WTC11 (cell line): ENCODE results near the gene GAS2. TPM values are rescaled to one million over a fixed set of nuclear protein-coding genes. Genes with fewer than 3 reads are reported as not detected.

ENCODE experiments used
- ATAC-seq: fragments of 200-7000 bp; cut with Tn5 transposase; 2 replicates; pipeline ENCODE4 v1.10.0; 2021; ENCODE audit warnings: mild to moderate bottlenecking, moderate library complexity
- CTCF ChIA-PET: fragments of 300-600 bp; sonication (Branson Sonifier 250); formaldehyde crosslinking; loops from one replicate; lab custom pipeline; 2021; ENCODE audit warnings: antibody characterized with exemption; lab: Charles Lee
- POLR2A ChIA-PET: fragments of 350-600 bp; sonication (Branson Sonifier 250); formaldehyde crosslinking; loops from one replicate; lab custom pipeline; 2021; ENCODE audit warnings: antibody characterized with exemption; lab: Charles Lee
- DNase-seq: peaks from one replicate; pipeline ENCODE4 v3.0.0; 2021; ENCODE audit warnings: low spot score
- H3K27ac Mint-ChIP-seq: 2 replicates; pipeline ENCODE4 v1.8.0; 2021; ENCODE audit warnings: mixed read lengths
- H3K27me3 Mint-ChIP-seq: 2 replicates; pipeline ENCODE4 v1.8.0; 2021; ENCODE audit warnings: low read depth, mild to moderate bottlenecking, moderate library complexity, mixed read lengths
- H3K36me3 Mint-ChIP-seq: 2 replicates; pipeline ENCODE4 v1.8.0; 2021; ENCODE audit warnings: mixed read lengths
- H3K4me1 Mint-ChIP-seq: 2 replicates; pipeline ENCODE4 v1.8.0; 2022; ENCODE audit warnings: mixed read lengths
- H3K4me3 Mint-ChIP-seq: 2 replicates; pipeline ENCODE4 v1.8.0; 2021; ENCODE audit warnings: mild to moderate bottlenecking, moderate library complexity, mixed read lengths
- H3K9me3 Mint-ChIP-seq: 2 replicates; pipeline ENCODE4 v1.8.0; 2021; ENCODE audit warnings: mixed read lengths
- AFF4 ChIP-seq: sonication (generic); formaldehyde crosslinking; IDR thresholded peaks from 2 replicates; pipeline ENCODE4 v1.8.1; 2023; ENCODE audit warnings: mild to moderate bottlenecking, missing genetic modification reagents, borderline replicate concordance
- AR ChIP-seq: fragments of 250-450 bp; sonication (Bioruptor Pico); IDR thresholded peaks from 2 replicates; pipeline ENCODE4 v1.9.0; 2021; ENCODE audit warnings: mild to moderate bottlenecking
- ELF4 ChIP-seq: sonication (generic); formaldehyde crosslinking; IDR thresholded peaks from 2 replicates; pipeline ENCODE4 v1.8.1; 2022; ENCODE audit warnings: low read depth, mild to moderate bottlenecking, moderate library complexity, missing genetic modification reagents
- ESRRA ChIP-seq: sonication (generic); formaldehyde crosslinking; IDR thresholded peaks from 2 replicates; pipeline ENCODE4 v1.8.1; 2022; ENCODE audit warnings: mild to moderate bottlenecking, missing genetic modification reagents, borderline replicate concordance
- GRHL2 ChIP-seq: fragments of 250-450 bp; sonication (Bioruptor Pico); IDR thresholded peaks from 2 replicates; pipeline ENCODE4 v1.8.0; 2022; ENCODE audit warnings: mild to moderate bottlenecking, moderate library complexity; ENCODE audit not compliant: insufficient replicate concordance, severe bottlenecking
- HMGXB4 ChIP-seq: sonication (generic); formaldehyde crosslinking; IDR thresholded peaks from 2 replicates; pipeline ENCODE4 v1.8.1; 2023; ENCODE audit warnings: mild to moderate bottlenecking, moderate library complexity, missing genetic modification reagents
- MLX ChIP-seq: sonication (generic); formaldehyde crosslinking; IDR thresholded peaks from 2 replicates; pipeline ENCODE4 v1.8.1; 2023; ENCODE audit warnings: mild to moderate bottlenecking, missing genetic modification reagents, moderate library complexity
- NFATC4 ChIP-seq: fragments of 250-450 bp; sonication (Bioruptor Pico); IDR thresholded peaks from 2 replicates; pipeline ENCODE4 v1.9.0; 2021; ENCODE audit warnings: mild to moderate bottlenecking
- SP1 ChIP-seq: sonication (generic); formaldehyde crosslinking; conservative IDR thresholded peaks from 2 replicates; pipeline ENCODE4 v1.8.1; 2022; ENCODE audit warnings: missing genetic modification reagents
- ZBTB43 ChIP-seq: sonication (generic); formaldehyde crosslinking; IDR thresholded peaks from 2 replicates; pipeline ENCODE4 v1.8.1; 2023; ENCODE audit warnings: mild to moderate bottlenecking, missing genetic modification reagents
- total RNA-seq: library from RNA; stranded (reverse); gene quantifications from 3 replicates; pipeline ENCODE4 v1.2.3, GENCODE V29; 2021

Gene GAS2
- total RNA-seq, 1 experiment from 2014 or later, result 1.8 TPM

- Mint-ChIP-seq H3K4me3 (no peak overlapping the region), H3K36me3 (no peaks in the 10 kb centered on the region), H3K9me3 (no peaks in the 10 kb centered on the region), H3K27me3 (no peaks in the 10 kb centered on the region), H3K4me1 (no peaks in the 10 kb centered on the region), H3K27ac (no peak overlapping the region)
- no peak for DNase-seq
- no peak for TF ChIP-seq HMGXB4
- no peak for TF ChIP-seq ELF4 (CRISPR knock-in tag)
- TF ChIP-seq ESRRA (CRISPR knock-in tag), result no peak
- no peak for TF ChIP-seq AFF4 (CRISPR knock-in tag)
- TF ChIP-seq ZBTB43 (CRISPR knock-in tag), result no peak
- no peak for TF ChIP-seq GRHL2 (CRISPR knock-in tag)
- TF ChIP-seq MLX (CRISPR knock-in tag), result no peak
- TF ChIP-seq SP1 (CRISPR knock-in tag), result no peak
- TF ChIP-seq AR (CRISPR knock-in tag), result no peak
- no peak for ATAC-seq
- CTCF ChIA-PET, result no interaction called here
- POLR2A ChIA-PET, result no interaction called here
These were observed 67.3 kb downstream of the GAS2 start for GRCh38 chr11:22733475-22734248.

- Mint-ChIP-seq H3K27me3 (no peaks in the 10 kb centered on the region), H3K4me1 (no peaks in the 10 kb centered on the region)
- no peak for ATAC-seq
These were observed 68.4 kb downstream of the GAS2 start for GRCh38 chr11:22734628-22735345.

More at GRCh38 chr11:22734628-22735345, 68.4 kb downstream of the GAS2 start:
- DNase-seq, result no peak
- Mint-ChIP-seq H3K4me3 (no peak overlapping the region), H3K9me3 (no peaks in the 10 kb centered on the region), H3K27ac (no peak overlapping the region), H3K36me3 (no peaks in the 10 kb centered on the region)
- TF ChIP-seq NFATC4 (CRISPR knock-in tag), result no peak
- POLR2A ChIA-PET, result no interaction called here
- CTCF ChIA-PET, result no interaction called here
